ENCODE results near the gene LRMDA.

The LRMDA gene

GRCh38 chr10:75887992-75888680 lies 456.7 kb downstream of the LRMDA start:
- in situ Hi-C loops (cut with HindIII; ENCODE audit: low pct_ligation_motif_present, low pct_unique_long_range_greater_than_20kb, low sequenced_read_pairs), result no loop called here
- DNase-seq, result no peak

- DNase-seq, result no peak
- in situ Hi-C loops (cut with HindIII; ENCODE audit: low pct_ligation_motif_present, low pct_unique_long_range_greater_than_20kb, low sequenced_read_pairs), result no loop called here
These were observed 457.6 kb downstream of the LRMDA start for GRCh38 chr10:75889051-75889450.

- in situ Hi-C loops (cut with HindIII; ENCODE audit: low pct_ligation_motif_present, low pct_unique_long_range_greater_than_20kb, low sequenced_read_pairs), result no loop called here
- no peak for DNase-seq
These were observed 463.3 kb downstream of the LRMDA start for GRCh38 chr10:75894761-75895160.

- no peak for DNase-seq
- in situ Hi-C loops (cut with HindIII; ENCODE audit: low pct_ligation_motif_present, low pct_unique_long_range_greater_than_20kb, low sequenced_read_pairs), result no loop called here
These were observed 463.8 kb downstream of the LRMDA start for GRCh38 chr10:75895259-75895658.

- in situ Hi-C loops (cut with HindIII; ENCODE audit: low pct_ligation_motif_present, low pct_unique_long_range_greater_than_20kb, low sequenced_read_pairs), result no loop called here
- no peak for DNase-seq
These were observed 468.5 kb downstream of the LRMDA start for GRCh38 chr10:75899816-75900390.

- in situ Hi-C loops (cut with HindIII; ENCODE audit: low pct_ligation_motif_present, low pct_unique_long_range_greater_than_20kb, low sequenced_read_pairs), result no loop called here
- no peak for DNase-seq
These were observed 471.4 kb downstream of the LRMDA start for GRCh38 chr10:75902816-75903215.

GRCh38 chr10:75904499-75905283 lies 473.3 kb downstream of the LRMDA start:
- in situ Hi-C loops (cut with HindIII; ENCODE audit: low pct_ligation_motif_present, low pct_unique_long_range_greater_than_20kb, low sequenced_read_pairs), result no loop called here
- DNase-seq, result no peak

GRCh38 chr10:75905490-75905889 lies 474.1 kb downstream of the LRMDA start:
- in situ Hi-C loops (cut with HindIII; ENCODE audit: low pct_ligation_motif_present, low pct_unique_long_range_greater_than_20kb, low sequenced_read_pairs), result no loop called here
- DNase-seq, result no peak

GRCh38 chr10:75910032-75910431 lies 478.6 kb downstream of the LRMDA start:
- in situ Hi-C loops (cut with HindIII; ENCODE audit: low pct_ligation_motif_present, low pct_unique_long_range_greater_than_20kb, low sequenced_read_pairs), result no loop called here
- peak; percentile 35 for DNase-seq

GRCh38 chr10:75911426-75911825 lies 480.0 kb downstream of the LRMDA start:
- DNase-seq, result peak; percentile 4
- in situ Hi-C loops (cut with HindIII; ENCODE audit: low pct_ligation_motif_present, low pct_unique_long_range_greater_than_20kb, low sequenced_read_pairs), result no loop called here

GRCh38 chr10:75916906-75917305 lies 485.5 kb downstream of the LRMDA start:
- in situ Hi-C loops (cut with HindIII; ENCODE audit: low pct_ligation_motif_present, low pct_unique_long_range_greater_than_20kb, low sequenced_read_pairs), result no loop called here

GRCh38 chr10:75919913-75920312 lies 488.5 kb downstream of the LRMDA start:
- DNase-seq, result no peak
- in situ Hi-C loops (cut with HindIII; ENCODE audit: low pct_ligation_motif_present, low pct_unique_long_range_greater_than_20kb, low sequenced_read_pairs), result no loop called here

More at GRCh38 chr10:75916906-75917305, 485.5 kb downstream of the LRMDA start:
- DNase-seq, result no peak

GRCh38 chr10:75922435-75922834 lies 491.0 kb downstream of the LRMDA start:
- peak; percentile 28 for DNase-seq
- in situ Hi-C loops (cut with HindIII; ENCODE audit: low pct_ligation_motif_present, low pct_unique_long_range_greater_than_20kb, low sequenced_read_pairs), result no loop called here

GRCh38 chr10:75924309-75924902 lies 493.0 kb downstream of the LRMDA start:
- DNase-seq, result no peak
- in situ Hi-C loops (cut with HindIII; ENCODE audit: low pct_ligation_motif_present, low pct_unique_long_range_greater_than_20kb, low sequenced_read_pairs), result no loop called here

GRCh38 chr10:75925999-75926398 lies 494.6 kb downstream of the LRMDA start:
- no peak for DNase-seq
- in situ Hi-C loops (cut with HindIII; ENCODE audit: low pct_ligation_motif_present, low pct_unique_long_range_greater_than_20kb, low sequenced_read_pairs), result no loop called here

- DNase-seq, result no peak
- in situ Hi-C loops (cut with HindIII; ENCODE audit: low pct_ligation_motif_present, low pct_unique_long_range_greater_than_20kb, low sequenced_read_pairs), result no loop called here
These were observed 495.3 kb downstream of the LRMDA start for GRCh38 chr10:75926763-75927162.

GRCh38 chr10:75928231-75928630 lies 496.8 kb downstream of the LRMDA start:
- in situ Hi-C loops (cut with HindIII; ENCODE audit: low pct_ligation_motif_present, low pct_unique_long_range_greater_than_20kb, low sequenced_read_pairs), result no loop called here
- DNase-seq, result no peak

GRCh38 chr10:75929630-75930161 lies 498.3 kb downstream of the LRMDA start:
- in situ Hi-C loops (cut with HindIII; ENCODE audit: low pct_ligation_motif_present, low pct_unique_long_range_greater_than_20kb, low sequenced_read_pairs), result no loop called here
- no peak for DNase-seq

GRCh38 chr10:75932921-75933320 lies 501.5 kb downstream of the LRMDA start:
- no peak for DNase-seq
- in situ Hi-C loops (cut with HindIII; ENCODE audit: low pct_ligation_motif_present, low pct_unique_long_range_greater_than_20kb, low sequenced_read_pairs), result no loop called here

Data from ACHN (cell line).